Kidney epithelial cell (primary cell): ENCODE results near the gene LAMA5. TPM values are rescaled to one million over a fixed set of nuclear protein-coding genes. Genes with fewer than 3 reads are reported as not detected.

Experiments used
- DNase-seq: peaks from one replicate; pipeline ENCODE4 v3.0.0-alpha.2; 2010; ENCODE audit warnings: low read depth
- H3K27me3 ChIP-seq: 2 replicates; pipeline ENCODE4 v1.6.0; 2011; ENCODE audit warnings: low read length; ENCODE audit not compliant: control insufficient read depth, insufficient read depth
- H3K36me3 ChIP-seq: 2 replicates; pipeline ENCODE4 v1.5.1; 2011; ENCODE audit warnings: low read length; ENCODE audit not compliant: control insufficient read depth, insufficient read depth
- H3K4me3 ChIP-seq: 2 replicates; pipeline ENCODE4 v1.5.1; 2011; ENCODE audit warnings: low read depth, mild to moderate bottlenecking, control low read depth, low read length
- total RNA-seq: library from RNA; depleted of rRNA; stranded (reverse); fragments of >200 nt; gene quantifications from 2 replicates; pipeline ENCODE4 v1.2.3, GENCODE V29; 2015
- TF ChIP-seq, protein P1 (sequence below): IDR thresholded peaks from 2 replicates; pipeline ENCODE4 v1.5.1; 2011; ENCODE audit warnings: mild to moderate bottlenecking, moderate library complexity, low read length, control low read depth, inconsistent platforms; ENCODE audit not compliant: insufficient read depth, poor library complexity, severe bottlenecking

Gene LAMA5
- total RNA-seq, 1 donor from 2014 or later, result 359 TPM

DNA sequence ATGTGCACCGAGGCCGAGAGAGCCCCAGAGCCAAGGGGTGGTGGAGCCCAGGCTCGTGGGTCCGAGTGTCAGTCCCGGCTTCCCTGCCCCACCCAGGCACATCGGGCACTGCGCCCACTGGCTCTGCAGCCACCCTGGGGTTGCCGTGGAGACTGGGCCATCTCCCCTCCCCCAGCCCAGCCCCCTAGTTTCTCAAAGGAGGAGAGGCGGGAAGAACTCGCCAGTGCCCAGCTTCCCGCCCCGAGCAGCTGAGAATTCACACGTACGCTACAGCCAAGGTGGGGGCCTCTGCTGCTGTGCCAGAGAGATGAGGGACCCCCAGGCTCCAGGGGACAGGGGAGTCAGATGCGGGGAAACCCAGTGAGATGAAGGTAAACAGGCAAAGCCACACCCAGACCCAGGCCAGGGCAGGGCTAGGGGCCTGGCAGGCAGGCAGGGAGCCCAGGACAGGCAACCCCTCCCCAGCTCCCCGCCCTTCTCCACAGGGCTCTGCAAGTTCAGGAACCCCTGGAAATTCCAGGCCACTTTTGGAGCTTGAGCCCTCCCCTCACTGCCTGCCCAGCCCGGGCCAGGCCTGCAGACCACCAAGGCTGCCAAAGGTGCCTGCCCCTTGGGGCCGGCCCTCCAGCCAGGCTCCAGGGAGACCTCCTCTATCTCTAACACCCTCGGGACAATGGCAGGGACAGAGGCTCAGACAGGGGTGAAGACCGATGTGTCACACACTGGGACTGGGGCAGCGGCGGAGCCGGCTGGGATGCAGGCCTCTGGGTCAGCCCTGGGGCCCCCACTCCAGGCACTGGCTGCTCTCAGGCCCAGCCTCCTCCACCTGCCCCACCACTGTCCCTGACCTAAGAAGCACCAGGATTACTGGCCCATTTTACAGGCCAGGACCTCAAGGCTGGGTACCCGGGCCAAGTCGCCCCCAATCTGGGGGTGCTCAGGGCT lies 6.0 kb downstream of the LAMA5 start:
- DNase-seq, result no peak
- no peak overlapping the region for H3K4me3 ChIP-seq
- TF ChIP-seq, protein P1, sequence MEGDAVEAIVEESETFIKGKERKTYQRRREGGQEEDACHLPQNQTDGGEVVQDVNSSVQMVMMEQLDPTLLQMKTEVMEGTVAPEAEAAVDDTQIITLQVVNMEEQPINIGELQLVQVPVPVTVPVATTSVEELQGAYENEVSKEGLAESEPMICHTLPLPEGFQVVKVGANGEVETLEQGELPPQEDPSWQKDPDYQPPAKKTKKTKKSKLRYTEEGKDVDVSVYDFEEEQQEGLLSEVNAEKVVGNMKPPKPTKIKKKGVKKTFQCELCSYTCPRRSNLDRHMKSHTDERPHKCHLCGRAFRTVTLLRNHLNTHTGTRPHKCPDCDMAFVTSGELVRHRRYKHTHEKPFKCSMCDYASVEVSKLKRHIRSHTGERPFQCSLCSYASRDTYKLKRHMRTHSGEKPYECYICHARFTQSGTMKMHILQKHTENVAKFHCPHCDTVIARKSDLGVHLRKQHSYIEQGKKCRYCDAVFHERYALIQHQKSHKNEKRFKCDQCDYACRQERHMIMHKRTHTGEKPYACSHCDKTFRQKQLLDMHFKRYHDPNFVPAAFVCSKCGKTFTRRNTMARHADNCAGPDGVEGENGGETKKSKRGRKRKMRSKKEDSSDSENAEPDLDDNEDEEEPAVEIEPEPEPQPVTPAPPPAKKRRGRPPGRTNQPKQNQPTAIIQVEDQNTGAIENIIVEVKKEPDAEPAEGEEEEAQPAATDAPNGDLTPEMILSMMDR, result no peak
- H3K36me3 ChIP-seq, result no peaks in the 10 kb centered on the region
- H3K27me3 ChIP-seq, result no peaks in the 10 kb centered on the region

- H3K4me3 ChIP-seq, result no peak overlapping the region
- DNase-seq, result no peak
- no peaks in the 10 kb centered on the region for H3K36me3 ChIP-seq
- no peaks in the 10 kb centered on the region for H3K27me3 ChIP-seq
- TF ChIP-seq, protein P1, result no peak
These were observed 7.5 kb downstream of the LAMA5 start for GRCh38 chr20:62359491-62360121.

DNA sequence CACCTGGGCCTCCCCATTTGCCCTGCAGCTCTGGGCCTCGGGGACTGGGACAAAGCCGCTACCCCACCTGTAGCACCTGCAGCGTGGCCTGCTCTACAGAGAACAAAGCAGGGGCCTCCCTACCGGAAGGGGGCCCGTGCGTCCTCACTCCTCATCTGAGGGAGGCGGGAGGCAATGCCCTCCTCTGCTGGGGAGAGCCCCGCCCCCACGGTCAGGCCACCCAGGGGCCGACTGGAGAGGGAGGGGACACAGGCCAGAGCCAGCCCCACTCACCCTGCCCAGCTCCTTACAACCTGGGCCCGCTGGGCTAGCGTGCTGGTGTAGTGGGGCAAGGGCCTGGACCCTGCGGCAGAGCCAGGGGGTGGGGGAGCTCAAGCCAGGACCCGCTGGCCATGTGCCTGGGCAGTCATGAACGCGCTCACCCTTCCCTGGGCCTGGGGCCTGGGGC lies 8.0 kb downstream of the LAMA5 start:
- Histone ChIP-seq H3K36me3 (no peaks in the 10 kb centered on the region), H3K27me3 (no peaks in the 10 kb centered on the region), H3K4me3 (no peak overlapping the region)
- no peak for DNase-seq
- TF ChIP-seq, protein P1, result no peak

GRCh38 chr20:62358171-62359042 lies 8.7 kb downstream of the LAMA5 start:
- DNase-seq, result no peak
- TF ChIP-seq, protein P1, result no peak
- Histone ChIP-seq H3K36me3 (no peaks in the 10 kb centered on the region), H3K27me3 (no peaks in the 10 kb centered on the region), H3K4me3 (no peak overlapping the region)

DNA sequence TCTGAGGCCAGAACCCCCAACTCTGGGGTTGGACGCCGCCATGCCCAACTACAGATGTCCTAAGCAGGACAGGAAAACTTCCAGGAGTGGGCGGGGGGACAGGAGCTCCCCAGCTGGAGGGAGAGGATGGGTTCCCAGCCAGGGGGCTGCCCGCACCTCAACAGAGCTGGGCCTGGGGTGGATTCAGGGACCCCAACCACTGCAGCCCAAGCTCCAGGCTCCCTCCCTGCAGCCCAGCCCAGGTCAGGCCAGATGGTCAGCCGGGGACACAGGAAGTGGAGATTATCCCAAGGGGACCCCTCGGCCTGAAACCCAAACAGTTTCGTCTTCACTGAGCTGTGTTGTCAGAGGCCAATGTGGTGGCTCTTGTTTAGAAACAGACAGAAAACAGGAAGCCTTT lies 9.4 kb downstream of the LAMA5 start:
- H3K27me3 ChIP-seq, result no peaks in the 10 kb centered on the region
- no peak overlapping the region for H3K4me3 ChIP-seq
- TF ChIP-seq, protein P1, result no peak
- DNase-seq, result no peak
- no peaks in the 10 kb centered on the region for H3K36me3 ChIP-seq
